A549 (cell line): ENCODE measurements around the gene NTNG1. TPM values are rescaled to one million over a fixed set of nuclear protein-coding genes. Genes with fewer than 3 reads are reported as not detected.

Source experiments
- ATAC-seq, 2 experiments: fragments of 200-7000 bp in 1 of 2; fragments of >200 bp in 1 of 2; cut with Nextera tagmentation in 1 of 2; cut with Tn5 transposase in 1 of 2; 3 replicates each; pipeline versions ENCODE4 v1.8.0 to v1.9.1; 2018 to 2020; ENCODE audit warnings: mild to moderate bottlenecking in 1 of 2, moderate library complexity in 1 of 2
- CTCF ChIA-PET: fragments of 300-600 bp; sonication (Branson Sonifier 250); formaldehyde crosslinking; extraction: SDS; loops from one replicate; lab custom pipeline; 2021; ENCODE audit warnings: antibody characterized with exemption, inconsistent platforms; lab: Yijun Ruan, JAX
- POLR2A ChIA-PET: fragments of 350-600 bp; formaldehyde crosslinking; extraction: SDS; loops from one replicate; lab custom pipeline; 2021; ENCODE audit warnings: antibody characterized with exemption, inconsistent platforms; lab: Yijun Ruan, JAX
- DNase-seq, 2 experiments: peaks; one replicate each; pipeline versions ENCODE4 v3.0.0 to v3.0.0-alpha.2; 2011 to 2016; ENCODE audit warnings: low read depth in 1 of 2, low spot score in 1 of 2
- FAIRE-seq: peaks from 2 replicates; lab custom pipeline; 2011; peaks lifted over from hg19 to GRCh38; lab: Jason Lieb, UNC
- H3K27ac ChIP-seq, 2 experiments: fragments of >200 bp; sonication (Bioruptor Twin); formaldehyde crosslinking; 3 replicates each; pipeline ENCODE4 v1.5.1; 2016 to 2017
- H3K4me1 ChIP-seq: fragments of >200 bp; sonication (Bioruptor Twin); formaldehyde crosslinking; 3 replicates; pipeline ENCODE4 v1.6.1; 2016
- H3K4me2 ChIP-seq: fragments of >200 bp; sonication (Bioruptor Twin); formaldehyde crosslinking; 3 replicates; pipeline ENCODE4 v1.6.1; 2016
- H3K4me3 ChIP-seq: fragments of >200 bp; sonication (Bioruptor Twin); formaldehyde crosslinking; 3 replicates; pipeline ENCODE4 v1.5.1; 2016
- H3K9me3 ChIP-seq: fragments of >200 bp; sonication (Bioruptor Twin); formaldehyde crosslinking; 3 replicates; pipeline ENCODE4 v1.6.1; 2016
- CBX8 ChIP-seq: fragments of 200-600 bp; sonication (generic); IDR thresholded peaks from 2 replicates; pipeline ENCODE4 v1.6.1; 2016
- CEBPB ChIP-seq, 2 experiments: fragments of >200 bp in 1 of 2; sonication (Bioruptor Twin) in 1 of 2; formaldehyde crosslinking in 1 of 2; IDR thresholded peaks; 2 replicates each; pipeline ENCODE4 v1.6.1; 2012 to 2016
- E2F6 ChIP-seq: IDR thresholded peaks from 2 replicates; pipeline ENCODE4 v1.6.1; 2012; ENCODE audit warnings: low read depth, borderline replicate concordance
- FOSL2 ChIP-seq, 2 experiments: fragments of 450-650 bp in 1 of 2; fragments of >200 bp in 1 of 2; sonication (Bioruptor Twin) in 1 of 2; formaldehyde crosslinking; IDR thresholded peaks; 2 replicates each; pipeline versions ENCODE4 v1.5.0 to v1.6.1; 2016 to 2020; ENCODE audit warnings: mild to moderate bottlenecking in 1 of 2, moderate library complexity in 1 of 2
- HEYL ChIP-seq: fragments of 250-450 bp; sonication (Bioruptor Pico); IDR thresholded peaks from 2 replicates; pipeline ENCODE4 v1.8.0; 2021; ENCODE audit warnings: mild to moderate bottlenecking, moderate library complexity
- HOXA7 ChIP-seq: fragments of 250-450 bp; sonication (Bioruptor Pico); IDR thresholded peaks from 2 replicates; pipeline ENCODE4 v1.5.0; 2020; ENCODE audit warnings: mild to moderate bottlenecking, moderate library complexity
- HOXB5 ChIP-seq: fragments of 250-450 bp; sonication (Bioruptor Pico); IDR thresholded peaks from 2 replicates; pipeline ENCODE4 v1.5.0; 2020; ENCODE audit warnings: mild to moderate bottlenecking, moderate library complexity
- MAZ ChIP-seq: fragments of 150-350 bp; IDR thresholded peaks from 2 replicates; pipeline ENCODE4 v1.6.1; 2014; ENCODE audit warnings: antibody characterized with exemption, low read depth, low read length, borderline replicate concordance
- MYC ChIP-seq: IDR thresholded peaks from 2 replicates; pipeline ENCODE4 v1.6.1; 2012; ENCODE audit warnings: mild to moderate bottlenecking, inconsistent platforms, low read length, improper control_type of control experiment, borderline replicate concordance
- NFE2L2 ChIP-seq: fragments of 150-350 bp; conservative IDR thresholded peaks from 2 replicates; pipeline ENCODE4 v1.6.1; 2014; ENCODE audit warnings: low read length
- NR3C1 ChIP-seq: fragments of >200 bp; sonication (Bioruptor Twin); formaldehyde crosslinking; IDR thresholded peaks from 3 replicates; pipeline ENCODE4 v1.6.1; 2017
- PHF8 ChIP-seq: fragments of 200-600 bp; sonication (generic); IDR thresholded peaks from 2 replicates; pipeline ENCODE4 v1.6.1; 2016; ENCODE audit warnings: low read depth, mild to moderate bottlenecking, antibody characterized with exemption, moderate library complexity, borderline replicate concordance
- POLR2A ChIP-seq: IDR thresholded peaks from 2 replicates; pipeline ENCODE4 v1.6.1; 2012; ENCODE audit warnings: mild to moderate bottlenecking, low read length
- RCOR1 ChIP-seq: fragments of 150-350 bp; IDR thresholded peaks from 2 replicates; pipeline ENCODE4 v1.6.1; 2014; ENCODE audit warnings: antibody characterized with exemption, low read length, low read depth
- REST ChIP-seq: fragments of 200-600 bp; sonication (generic); IDR thresholded peaks from 2 replicates; pipeline ENCODE4 v1.6.1; 2016; ENCODE audit warnings: antibody characterized with exemption, mild to moderate bottlenecking, moderate library complexity
- RFX5 ChIP-seq: fragments of 450-650 bp; IDR thresholded peaks from 2 replicates; pipeline ENCODE4 v1.7.1; 2014; ENCODE audit warnings: antibody characterized with exemption, mild to moderate bottlenecking, moderate library complexity
- SREBF2 ChIP-seq: fragments of 450-650 bp; IDR thresholded peaks from 2 replicates; pipeline ENCODE4 v1.6.1; 2014; ENCODE audit warnings: mild to moderate bottlenecking, moderate library complexity
- TP53 ChIP-seq: fragments of 250-450 bp; sonication (Bioruptor Pico); IDR thresholded peaks from 2 replicates; pipeline ENCODE4 v1.5.0; 2021; ENCODE audit warnings: mild to moderate bottlenecking, moderate library complexity
- ZFP36 ChIP-seq: fragments of 450-650 bp; IDR thresholded peaks from 2 replicates; pipeline ENCODE4 v1.6.1; 2014; ENCODE audit warnings: borderline replicate concordance; ENCODE audit not compliant: partially characterized antibody
- WGBS: methylation state at CpG from one replicate; pipeline ENCODE4 v1.1.6; 2017; ENCODE audit errors: missing lambda C conversion rate; 5-methylcytosine and 5-hydroxymethylcytosine counted together
- polyA plus RNA-seq, 4 experiments: library from polyadenylated mRNA; depleted of rRNA in 3 of 4; stranded (reverse); fragments of >200 nt; fragmentation: RNase III in 1 of 4; extraction: RNeasy Plus Mini Kit Qiagen cat#74134 plus additional on column Dnase treatment in 1 of 4; gene quantifications; 2 replicates in 3 of 4; 3 replicates in 1 of 4; pipeline ENCODE4 v1.2.3, GENCODE V29; 2011 to 2017
- TF ChIP-seq, protein P1 (sequence below): fragments of >200 bp; sonication (Bioruptor Twin); formaldehyde crosslinking; IDR thresholded peaks from 2 replicates; pipeline ENCODE4 v1.6.1; 2016
- TF ChIP-seq, protein P2 (sequence below): IDR thresholded peaks from 2 replicates; pipeline ENCODE4 v1.6.1; 2012
- TF ChIP-seq, protein P3 (sequence below): fragments of 250-450 bp; sonication (Bioruptor Pico); IDR thresholded peaks from 2 replicates; pipeline ENCODE4 v1.5.0; 2020; ENCODE audit warnings: low read depth, mild to moderate bottlenecking, moderate library complexity

NTNG1 gene
- polyA plus RNA-seq, 2 of the 4 experiments (the other 2 are of a cell fraction) = not detected

DNA sequence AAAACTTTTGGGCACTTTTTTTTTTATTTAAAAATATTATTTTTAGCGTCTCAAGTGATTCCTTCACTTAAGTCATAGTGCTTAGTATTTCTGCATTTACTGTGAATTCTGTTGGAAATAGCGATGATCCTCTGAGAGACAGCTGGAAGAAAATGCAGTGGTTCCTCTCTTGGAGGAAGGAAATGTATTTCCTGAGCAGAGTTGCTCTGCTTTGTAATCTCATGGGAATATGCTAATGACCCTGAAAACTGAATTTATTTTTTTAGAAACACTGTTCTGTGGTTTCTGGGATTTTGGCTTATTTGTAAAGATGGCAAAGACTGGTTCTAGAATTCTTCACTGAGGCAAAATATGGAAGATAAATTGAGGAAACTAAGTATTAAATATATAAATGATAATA lies 88.9 kb downstream of the NTNG1 start:
- DNase-seq = no peak
- Histone ChIP-seq H3K4me1 (no peaks in the 10 kb centered on the region), H3K4me3 (no peak overlapping the region), H3K4me2 (no peak overlapping the region), H3K27ac (no peak overlapping the region), H3K9me3 (no peaks in the 10 kb centered on the region)
- FAIRE-seq = no peak
- POLR2A ChIA-PET = no interaction called here
- CTCF ChIA-PET = no interaction called here
- ATAC-seq = no peak
- WGBS = 0% methylated on average over 2 of the region's 2 CpGs
- no peak for TF ChIP-seq NFE2L2
- TF ChIP-seq, all 56 proteins: peak for 0

DNA sequence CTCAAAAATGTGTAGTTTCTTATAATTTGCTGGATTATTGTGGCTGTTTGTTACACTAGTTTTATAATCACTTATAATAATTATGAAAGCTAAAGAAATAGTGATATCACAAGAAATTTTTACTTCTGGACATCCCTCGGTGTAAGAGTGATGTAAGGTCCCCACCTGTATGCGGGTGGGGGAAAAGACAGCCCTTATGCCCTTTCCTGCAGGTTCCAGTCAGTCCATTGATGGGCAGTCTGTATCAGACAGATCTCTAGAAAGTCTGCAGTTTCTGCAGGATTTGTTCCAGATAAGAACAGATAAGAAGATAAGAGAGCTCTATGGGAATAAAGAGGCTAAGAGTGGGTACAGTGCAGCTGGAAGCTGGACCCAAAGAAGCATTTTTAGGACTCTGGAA lies 89.3 kb downstream of the NTNG1 start:
- TF ChIP-seq HOXB5 (CRISPR knock-in tag) = no peak
- no peak for TF ChIP-seq ZFP36
- TF ChIP-seq MAZ = no peak
- TF ChIP-seq E2F6 = no peak
- TF ChIP-seq PHF8 = no peak
- no peak for TF ChIP-seq RFX5
- TF ChIP-seq, protein P1, sequence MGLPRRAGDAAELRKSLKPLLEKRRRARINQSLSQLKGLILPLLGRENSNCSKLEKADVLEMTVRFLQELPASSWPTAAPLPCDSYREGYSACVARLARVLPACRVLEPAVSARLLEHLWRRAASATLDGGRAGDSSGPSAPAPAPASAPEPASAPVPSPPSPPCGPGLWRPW = no peak
- TF ChIP-seq REST = no peak
- TF ChIP-seq CEBPB (IDR thresholded peaks at IDR 0.05) = no peak
- TF ChIP-seq HEYL (CRISPR knock-in tag) = no peak
- TF ChIP-seq SREBF2 = no peak
- no peak for TF ChIP-seq POLR2A
- no peak for TF ChIP-seq FOSL2 (IDR thresholded peaks at IDR 0.05)
- TF ChIP-seq FOSL2 (CRISPR knock-in tag; IDR thresholded peaks at IDR 0.05) = no peak
- TF ChIP-seq NR3C1 = no peak
- TF ChIP-seq, protein P2, sequence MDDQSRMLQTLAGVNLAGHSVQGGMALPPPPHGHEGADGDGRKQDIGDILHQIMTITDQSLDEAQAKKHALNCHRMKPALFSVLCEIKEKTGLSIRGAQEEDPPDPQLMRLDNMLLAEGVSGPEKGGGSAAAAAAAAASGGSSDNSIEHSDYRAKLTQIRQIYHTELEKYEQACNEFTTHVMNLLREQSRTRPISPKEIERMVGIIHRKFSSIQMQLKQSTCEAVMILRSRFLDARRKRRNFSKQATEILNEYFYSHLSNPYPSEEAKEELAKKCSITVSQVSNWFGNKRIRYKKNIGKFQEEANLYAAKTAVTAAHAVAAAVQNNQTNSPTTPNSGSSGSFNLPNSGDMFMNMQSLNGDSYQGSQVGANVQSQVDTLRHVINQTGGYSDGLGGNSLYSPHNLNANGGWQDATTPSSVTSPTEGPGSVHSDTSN = no peak
- ChIA-PET POLR2A (no interaction called here), CTCF (no interaction called here)
- FAIRE-seq = no peak
- no peaks in the 10 kb centered on the region for H3K9me3 ChIP-seq
- no peak for DNase-seq
- WGBS = 0% methylated on average over 2 of the region's 2 CpGs
- H3K27ac ChIP-seq = no peak overlapping the region
- no peak overlapping the region for H3K4me2 ChIP-seq
- ATAC-seq = no peak
- no peaks in the 10 kb centered on the region for H3K4me1 ChIP-seq
- no peak overlapping the region for H3K4me3 ChIP-seq

DNA sequence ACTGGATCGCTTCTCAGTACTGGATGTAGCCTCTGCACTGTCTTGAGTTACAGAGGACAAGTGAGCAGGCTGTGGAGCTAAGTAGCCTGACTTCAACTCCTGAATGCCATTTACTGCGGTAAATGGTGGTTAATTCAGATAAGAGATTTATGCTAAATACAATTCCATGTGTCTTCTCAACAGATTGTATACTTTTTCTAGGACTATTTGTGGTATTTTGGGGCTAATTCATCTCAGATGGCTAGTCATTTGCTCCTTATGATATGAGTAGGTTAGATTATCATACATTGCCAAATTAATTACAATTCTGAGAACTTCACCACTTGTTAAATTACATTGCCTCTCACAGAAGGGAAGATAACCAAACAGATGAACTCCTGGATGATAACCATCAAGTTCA lies 90.5 kb downstream of the NTNG1 start:
- ATAC-seq (no peak), DNase-seq (no peak), FAIRE-seq (no peak)
- WGBS = 0% methylated on average over 2 of the region's 2 CpGs
- H3K9me3 ChIP-seq = no peaks in the 10 kb centered on the region
- H3K4me3 ChIP-seq = no peak overlapping the region
- H3K27ac ChIP-seq = no peak overlapping the region
- ChIA-PET CTCF (no interaction called here), POLR2A (no interaction called here)
- no peaks in the 10 kb centered on the region for H3K4me1 ChIP-seq
- H3K4me2 ChIP-seq = no peak overlapping the region
- TF ChIP-seq, protein P3, sequence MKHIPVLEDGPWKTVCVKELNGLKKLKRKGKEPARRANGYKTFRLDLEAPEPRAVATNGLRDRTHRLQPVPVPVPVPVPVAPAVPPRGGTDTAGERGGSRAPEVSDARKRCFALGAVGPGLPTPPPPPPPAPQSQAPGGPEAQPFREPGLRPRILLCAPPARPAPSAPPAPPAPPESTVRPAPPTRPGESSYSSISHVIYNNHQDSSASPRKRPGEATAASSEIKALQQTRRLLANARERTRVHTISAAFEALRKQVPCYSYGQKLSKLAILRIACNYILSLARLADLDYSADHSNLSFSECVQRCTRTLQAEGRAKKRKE (CRISPR knock-in tag) = no peak
- TF ChIP-seq MYC (no peak), CBX8 (no peak), NFE2L2 (no peak), RCOR1 (no peak), TP53 (no peak), MAZ (no peak), ZFP36 (no peak), HOXA7 (CRISPR knock-in tag) (no peak)
